OCI-LY7 (cell line): ENCODE data around the gene FUNDC2. TPM values are rescaled to one million over a fixed set of nuclear protein-coding genes. Genes with fewer than 3 reads are reported as not detected.

Source experiments
- BruUV-seq: library from RNA; stranded (reverse); fragments of 400-500 nt; replicated peaks from 2 replicates; lab custom pipeline; 2021; lab: Mats Ljungman, UMichigan
- CTCF ChIA-PET: fragments of 300-600 bp; sonication (Branson Sonifier 250); formaldehyde crosslinking; loops from one replicate; lab custom pipeline; 2022; ENCODE audit warnings: antibody characterized with exemption; ENCODE audit not compliant: unreplicated experiment; lab: Charles Lee
- POLR2A ChIA-PET: fragments of 300-600 bp; sonication (Branson Sonifier 250); formaldehyde crosslinking; loops from one replicate; lab custom pipeline; 2022; ENCODE audit warnings: antibody characterized with exemption; lab: Charles Lee
- DNase-seq: peaks from one replicate; pipeline ENCODE4 v3.0.0-alpha.2; 2015; ENCODE audit warnings: low spot score
- H2AFZ ChIP-seq: fragments of 200-600 bp; sonication (generic), shearing (Covaris generic); 2 replicates; pipeline ENCODE4 v1.6.1; 2014; ENCODE audit warnings: mild to moderate bottlenecking, antibody characterized with exemption, low read length, moderate library complexity
- H3K27ac ChIP-seq: fragments of 200-600 bp; sonication (generic); 2 replicates; pipeline ENCODE4 v1.5.1; 2014; ENCODE audit warnings: mixed run types, low read depth, mild to moderate bottlenecking, moderate library complexity, low read length, inconsistent platforms; ENCODE audit not compliant: poor library complexity, severe bottlenecking
- H3K36me3 ChIP-seq: fragments of 200-600 bp; sonication (generic); 2 replicates; pipeline ENCODE4 v1.6.1; 2014; ENCODE audit warnings: mild to moderate bottlenecking, antibody characterized with exemption, low read length, moderate library complexity, mixed read lengths; ENCODE audit not compliant: insufficient read depth
- H3K4me1 ChIP-seq: fragments of 200-600 bp; sonication (generic); 2 replicates; pipeline ENCODE4 v1.5.1; 2014; ENCODE audit warnings: mild to moderate bottlenecking, low read length; ENCODE audit not compliant: insufficient read depth, poor library complexity, severe bottlenecking
- H3K4me2 ChIP-seq: fragments of 200-600 bp; sonication (generic); 2 replicates; pipeline ENCODE4 v1.6.1; 2014; ENCODE audit warnings: mild to moderate bottlenecking, low read length
- H3K4me3 ChIP-seq: fragments of 200-600 bp; sonication (generic); 2 replicates; pipeline ENCODE4 v1.5.1; 2014; ENCODE audit warnings: mild to moderate bottlenecking, low read depth, low read length; ENCODE audit not compliant: poor library complexity, severe bottlenecking
- H3K79me2 ChIP-seq: fragments of 200-600 bp; sonication (generic); 2 replicates; pipeline ENCODE4 v1.6.1; 2016; ENCODE audit warnings: low read depth, mild to moderate bottlenecking, low read length, moderate library complexity, mixed read lengths; ENCODE audit not compliant: insufficient read depth
- H3K9me2 ChIP-seq: fragments of 200-600 bp; sonication (generic); 2 replicates; pipeline ENCODE4 v1.6.1; 2016; ENCODE audit warnings: mild to moderate bottlenecking, low read length, mixed read lengths; ENCODE audit not compliant: insufficient read depth
- H3K9me3 ChIP-seq: fragments of 200-600 bp; sonication (generic); 2 replicates; pipeline ENCODE4 v1.6.1; 2014; ENCODE audit warnings: mild to moderate bottlenecking, mixed run types, low read length, mixed read lengths
- H4K20me1 ChIP-seq: fragments of 200-600 bp; sonication (generic); 2 replicates; pipeline ENCODE4 v1.6.1; 2014; ENCODE audit warnings: mild to moderate bottlenecking, antibody characterized with exemption, low read length, moderate library complexity, mixed read lengths; ENCODE audit not compliant: insufficient read depth
- EZH2phosphoT487 ChIP-seq: fragments of 200-600 bp; sonication (generic); IDR thresholded peaks from 2 replicates; pipeline ENCODE4 v1.6.1; 2018; ENCODE audit warnings: low read depth, borderline replicate concordance, mild to moderate bottlenecking, mixed run types, antibody characterized with exemption, low read length, moderate library complexity, mixed read lengths
- intact Hi-C: fragments of 100-400 bp; cut with micrococcal nuclease; formaldehyde crosslinking; loops from one replicate; pipeline ENCODE4 v1.10.0; 2022; ENCODE audit not compliant: unreplicated experiment
- total RNA-seq, 2 experiments: library from RNA; depleted of rRNA in 1 of 2; stranded (reverse); fragments of >200 nt in 1 of 2; shearing (Covaris generic) in 1 of 2; gene quantifications; 2 replicates each; pipeline ENCODE4 v1.2.3, GENCODE V29; 2014 to 2022
- TF ChIP-seq, protein P1 (sequence below): fragments of 200-600 bp; sonication (generic); conservative IDR thresholded peaks from 2 replicates; pipeline ENCODE4 v1.5.1; 2014; ENCODE audit warnings: mild to moderate bottlenecking, antibody characterized with exemption, low read length, moderate library complexity, mixed read lengths

FUNDC2 gene
- total RNA-seq, 2 experiments from 2014 or later = 37.2 to 50.0 TPM

- no peak overlapping the region for H2AFZ ChIP-seq
- no peak overlapping the region for H3K27ac ChIP-seq
- intact Hi-C loops = no loop called here
- H3K79me2 ChIP-seq = no peaks in the 10 kb centered on the region
- no TSS peak for BruUV-seq
- no peak for DNase-seq
- no peak overlapping the region for H3K4me3 ChIP-seq
- no peaks in the 10 kb centered on the region for H3K4me1 ChIP-seq
- POLR2A ChIA-PET = no interaction called here
- no peaks in the 10 kb centered on the region for H3K9me2 ChIP-seq
- H3K4me2 ChIP-seq = no peak overlapping the region
- TF ChIP-seq, protein P1, sequence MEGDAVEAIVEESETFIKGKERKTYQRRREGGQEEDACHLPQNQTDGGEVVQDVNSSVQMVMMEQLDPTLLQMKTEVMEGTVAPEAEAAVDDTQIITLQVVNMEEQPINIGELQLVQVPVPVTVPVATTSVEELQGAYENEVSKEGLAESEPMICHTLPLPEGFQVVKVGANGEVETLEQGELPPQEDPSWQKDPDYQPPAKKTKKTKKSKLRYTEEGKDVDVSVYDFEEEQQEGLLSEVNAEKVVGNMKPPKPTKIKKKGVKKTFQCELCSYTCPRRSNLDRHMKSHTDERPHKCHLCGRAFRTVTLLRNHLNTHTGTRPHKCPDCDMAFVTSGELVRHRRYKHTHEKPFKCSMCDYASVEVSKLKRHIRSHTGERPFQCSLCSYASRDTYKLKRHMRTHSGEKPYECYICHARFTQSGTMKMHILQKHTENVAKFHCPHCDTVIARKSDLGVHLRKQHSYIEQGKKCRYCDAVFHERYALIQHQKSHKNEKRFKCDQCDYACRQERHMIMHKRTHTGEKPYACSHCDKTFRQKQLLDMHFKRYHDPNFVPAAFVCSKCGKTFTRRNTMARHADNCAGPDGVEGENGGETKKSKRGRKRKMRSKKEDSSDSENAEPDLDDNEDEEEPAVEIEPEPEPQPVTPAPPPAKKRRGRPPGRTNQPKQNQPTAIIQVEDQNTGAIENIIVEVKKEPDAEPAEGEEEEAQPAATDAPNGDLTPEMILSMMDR = no peak
- TF ChIP-seq EZH2phosphoT487 = no peak
- peaks cover 23% of the 10 kb centered on the region for H3K36me3 ChIP-seq
- CTCF ChIA-PET = no interaction called here
- H3K9me3 ChIP-seq = no peaks in the 10 kb centered on the region
- H4K20me1 ChIP-seq = no peaks in the 10 kb centered on the region
Measured at GRCh38 chrX:155055494-155055893, 28.9 kb downstream of the FUNDC2 start.

GRCh38 chrX:155056471-155056870, 29.8 kb downstream of the FUNDC2 start:
- Histone ChIP-seq H3K27ac (no peak overlapping the region), H3K4me1 (no peaks in the 10 kb centered on the region), H2AFZ (no peak overlapping the region), H3K4me2 (no peak overlapping the region), H3K79me2 (no peaks in the 10 kb centered on the region), H3K9me3 (no peaks in the 10 kb centered on the region), H4K20me1 (no peaks in the 10 kb centered on the region), H3K36me3 (peaks cover 30% of the 10 kb centered on the region), H3K9me2 (no peaks in the 10 kb centered on the region), H3K4me3 (no peak overlapping the region)
- CTCF ChIA-PET = no interaction called here
- TF ChIP-seq, protein P1 = no peak
- no peak for TF ChIP-seq EZH2phosphoT487
- no TSS peak for BruUV-seq
- DNase-seq = no peak
- POLR2A ChIA-PET = no interaction called here
- intact Hi-C loops = no loop called here

- ChIA-PET CTCF (interaction anchor here (0.6 kb wide), 1 partner anchor 128 kb away, joined by 3 read pairs; no protein-coding TSS in a partner anchor), POLR2A (no interaction called here)
- TF ChIP-seq, protein P1 = peak; percentile 75
- no peak for TF ChIP-seq EZH2phosphoT487
- no peak overlapping the region for H3K4me2 ChIP-seq
- intact Hi-C loops = loop anchor here (1.0 kb wide), 1 partner anchor 77 kb away; no protein-coding TSS in a partner anchor
- no peaks in the 10 kb centered on the region for H3K4me1 ChIP-seq
- H3K36me3 ChIP-seq = peaks cover 34% of the 10 kb centered on the region
- no TSS peak for BruUV-seq
- no peak overlapping the region for H2AFZ ChIP-seq
- H3K9me2 ChIP-seq = no peaks in the 10 kb centered on the region
- DNase-seq = peak; percentile 45
- H3K9me3 ChIP-seq = no peaks in the 10 kb centered on the region
- H4K20me1 ChIP-seq = no peaks in the 10 kb centered on the region
- no peaks in the 10 kb centered on the region for H3K79me2 ChIP-seq
- H3K27ac ChIP-seq = no peak overlapping the region
- no peak overlapping the region for H3K4me3 ChIP-seq
Measured at GRCh38 chrX:155056877-155057792, 30.5 kb downstream of the FUNDC2 start.
